ENCODE results near the gene GPBAR1. TPM values are rescaled to one million over a fixed set of nuclear protein-coding genes. Genes with fewer than 3 reads are reported as not detected.

GPBAR1 gene
- total RNA-seq, 1 experiment from 2014 or later, result 0.29 TPM

- POLR2A ChIA-PET, result no interaction called here
- intact Hi-C loops (cut with micrococcal nuclease; ENCODE audit: unreplicated experiment), result no loop called here
- H3K4me1 Mint-ChIP-seq (ENCODE audit: low read depth, unreplicated experiment), result peaks cover 27% of the 10 kb centered on the region
These were observed 37.8 kb upstream of the GPBAR1 start for GRCh38 chr2:218223046-218223445.

DNA sequence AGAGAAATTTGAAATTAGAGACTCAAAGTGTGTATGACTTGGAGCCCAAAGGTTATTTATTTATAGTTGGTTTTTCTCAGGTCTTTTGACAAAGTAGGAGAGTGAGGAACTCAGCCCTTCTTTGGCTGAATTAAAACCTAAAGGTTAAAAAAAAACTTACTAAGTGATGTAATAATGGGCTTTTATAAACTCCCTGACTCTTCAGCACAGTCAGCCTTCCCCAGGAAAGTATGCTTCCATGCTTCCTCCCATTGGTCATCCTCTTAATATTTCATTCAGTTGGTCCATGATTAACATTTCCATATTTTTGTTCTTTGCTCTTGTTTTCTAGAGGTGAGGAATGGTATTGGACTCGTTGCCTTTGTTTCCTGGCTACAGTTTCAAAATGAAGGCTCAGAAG is 36.6 kb upstream of the GPBAR1 start:
- ChIA-PET POLR2A (no interaction called here), CTCF (no interaction called here)

More at GRCh38 chr2:218223046-218223445, 37.8 kb upstream of the GPBAR1 start:
- Histone ChIP-seq H3K4me3 (ENCODE audit: low read depth, low read length) (no peak overlapping the region), H3K4me1 (peaks cover 29% of the 10 kb centered on the region), H3K36me3 (ENCODE audit: control insufficient read depth, insufficient read depth, low read length) (0 out of 2 replicates have a peak, but pooled peaks cover 2% of the 10 kb centered on the region), H3K9me3 (no peaks in the 10 kb centered on the region), H3K27me3 (replicated peaks; ENCODE audit: control insufficient read depth, insufficient read depth, low read length) (no peaks in the 10 kb centered on the region)
- Mint-ChIP-seq H3K4me3 (ENCODE audit: unreplicated experiment) (no peak overlapping the region), H3K27ac (ENCODE audit: unreplicated experiment) (no peak overlapping the region), H3K9me3 (ENCODE audit: unreplicated experiment) (no peaks in the 10 kb centered on the region), H3K27me3 (ENCODE audit: insufficient read depth, unreplicated experiment) (no peaks in the 10 kb centered on the region), H3K36me3 (ENCODE audit: insufficient read depth, unreplicated experiment) (peaks cover 76% of the 10 kb centered on the region)
- TF ChIP-seq, protein P1, sequence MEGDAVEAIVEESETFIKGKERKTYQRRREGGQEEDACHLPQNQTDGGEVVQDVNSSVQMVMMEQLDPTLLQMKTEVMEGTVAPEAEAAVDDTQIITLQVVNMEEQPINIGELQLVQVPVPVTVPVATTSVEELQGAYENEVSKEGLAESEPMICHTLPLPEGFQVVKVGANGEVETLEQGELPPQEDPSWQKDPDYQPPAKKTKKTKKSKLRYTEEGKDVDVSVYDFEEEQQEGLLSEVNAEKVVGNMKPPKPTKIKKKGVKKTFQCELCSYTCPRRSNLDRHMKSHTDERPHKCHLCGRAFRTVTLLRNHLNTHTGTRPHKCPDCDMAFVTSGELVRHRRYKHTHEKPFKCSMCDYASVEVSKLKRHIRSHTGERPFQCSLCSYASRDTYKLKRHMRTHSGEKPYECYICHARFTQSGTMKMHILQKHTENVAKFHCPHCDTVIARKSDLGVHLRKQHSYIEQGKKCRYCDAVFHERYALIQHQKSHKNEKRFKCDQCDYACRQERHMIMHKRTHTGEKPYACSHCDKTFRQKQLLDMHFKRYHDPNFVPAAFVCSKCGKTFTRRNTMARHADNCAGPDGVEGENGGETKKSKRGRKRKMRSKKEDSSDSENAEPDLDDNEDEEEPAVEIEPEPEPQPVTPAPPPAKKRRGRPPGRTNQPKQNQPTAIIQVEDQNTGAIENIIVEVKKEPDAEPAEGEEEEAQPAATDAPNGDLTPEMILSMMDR (IDR thresholded peaks at IDR 0.05; ENCODE audit: insufficient read depth in 1 of 2, low read depth in 1 of 2, low read length in 1 of 2, severe bottlenecking in 1 of 2, unreplicated experiment in 1 of 2), result no peak
- no peak for DNase-seq
- CTCF ChIA-PET, result no interaction called here
- BruUV-seq (replicated peaks), result no TSS peak

GRCh38 chr2:218226903-218227302 is 33.9 kb upstream of the GPBAR1 start:
- ChIA-PET POLR2A (interaction anchor here (0.6 kb wide), 2 partner anchors 37 to 327 kb away, joined by 3 to 8 read pairs; no protein-coding TSS in a partner anchor), CTCF (interaction anchor here (0.7 to 1.2 kb wide), 2 partner anchors 8 to 1119 kb away, joined by 3 to 4 read pairs; no protein-coding TSS in a partner anchor)
- intact Hi-C loops (cut with micrococcal nuclease; ENCODE audit: unreplicated experiment), result no loop called here
- Mint-ChIP-seq H3K4me1 (ENCODE audit: low read depth, unreplicated experiment) (peaks cover 18% of the 10 kb centered on the region), H3K36me3 (ENCODE audit: insufficient read depth, unreplicated experiment) (peaks cover 85% of the 10 kb centered on the region), H3K27ac (ENCODE audit: unreplicated experiment) (no peak overlapping the region), H3K4me3 (ENCODE audit: unreplicated experiment) (no peak overlapping the region), H3K27me3 (ENCODE audit: insufficient read depth, unreplicated experiment) (no peaks in the 10 kb centered on the region), H3K9me3 (ENCODE audit: unreplicated experiment) (no peaks in the 10 kb centered on the region)
- peaks cover 36% of the 10 kb centered on the region for H3K4me1 ChIP-seq
- no peaks in the 10 kb centered on the region for H3K9me3 ChIP-seq
- DNase-seq, result no peak
- no peaks in the 10 kb centered on the region for H3K27me3 ChIP-seq (replicated peaks; ENCODE audit: control insufficient read depth, insufficient read depth, low read length)
- H3K36me3 ChIP-seq (ENCODE audit: control insufficient read depth, insufficient read depth, low read length), result no peaks in the 10 kb centered on the region
- no peak overlapping the region for H3K4me3 ChIP-seq (ENCODE audit: low read depth, low read length)
- TF ChIP-seq, protein P1 (IDR thresholded peaks at IDR 0.05; ENCODE audit: insufficient read depth in 1 of 2, low read depth in 1 of 2, low read length in 1 of 2, severe bottlenecking in 1 of 2, unreplicated experiment in 1 of 2), result no peak
- BruUV-seq (replicated peaks), result no TSS peak

More for the DNA sequence above, 36.6 kb upstream of the GPBAR1 start:
- peaks cover 80% of the 10 kb centered on the region for H3K36me3 Mint-ChIP-seq (ENCODE audit: insufficient read depth, unreplicated experiment)
- H3K9me3 ChIP-seq, result no peaks in the 10 kb centered on the region
- intact Hi-C loops (cut with micrococcal nuclease; ENCODE audit: unreplicated experiment), result no loop called here
- no peaks in the 10 kb centered on the region for H3K9me3 Mint-ChIP-seq (ENCODE audit: unreplicated experiment)
- DNase-seq, result no peak
- no peak overlapping the region for H3K27ac Mint-ChIP-seq (ENCODE audit: unreplicated experiment)
- no TSS peak for BruUV-seq (replicated peaks)
- 0 out of 2 replicates have a peak, but pooled peaks cover 2% of the 10 kb centered on the region for H3K36me3 ChIP-seq (ENCODE audit: control insufficient read depth, insufficient read depth, low read length)
- H3K27me3 Mint-ChIP-seq (ENCODE audit: insufficient read depth, unreplicated experiment), result no peaks in the 10 kb centered on the region
- peaks cover 27% of the 10 kb centered on the region for H3K4me1 ChIP-seq
- TF ChIP-seq, protein P1 (IDR thresholded peaks at IDR 0.05; ENCODE audit: insufficient read depth in 1 of 2, low read depth in 1 of 2, low read length in 1 of 2, severe bottlenecking in 1 of 2, unreplicated experiment in 1 of 2), result no peak
- no peak overlapping the region for H3K4me3 Mint-ChIP-seq (ENCODE audit: unreplicated experiment)
- no peak overlapping the region for H3K4me3 ChIP-seq (ENCODE audit: low read depth, low read length)
- no peaks in the 10 kb centered on the region for H3K27me3 ChIP-seq (replicated peaks; ENCODE audit: control insufficient read depth, insufficient read depth, low read length)
- H3K4me1 Mint-ChIP-seq (ENCODE audit: low read depth, unreplicated experiment), result peaks cover 19% of the 10 kb centered on the region
